ENCODE measurements around the gene FUNDC2.
"Not testable (repeated sequence)": the region's sequence is repeated elsewhere in the genome, so short reads cannot be mapped to it uniquely, and the experiment has no call there.

FUNDC2 gene

GRCh38 chrX:155026727-155027508 is at the start of gene FUNDC2:
TSS of gene FUNDC2 (plus strand) at chrX:155026844. CDS start at chrX:155026939, 95 bp downstream.
- DNase-seq, result peak; percentile 94 to 96

- DNase-seq, result no peak
Observed at GRCh38 chrX:154979629-154980028, 47.0 kb upstream of the FUNDC2 start.

GRCh38 chrX:154980330-154981115 is 46.1 kb upstream of the FUNDC2 start:
- DNase-seq, result peak; percentile 63 to 76

- no peak for DNase-seq
Observed at GRCh38 chrX:154981116-154981411, 45.6 kb upstream of the FUNDC2 start.

GRCh38 chrX:154986826-154987575 is 39.6 kb upstream of the FUNDC2 start:
- DNase-seq, result no peak

GRCh38 chrX:154987940-154988339 is 38.7 kb upstream of the FUNDC2 start:
- no peak for DNase-seq

GRCh38 chrX:154988719-154989118 is 37.9 kb upstream of the FUNDC2 start:
- no peak for DNase-seq

GRCh38 chrX:154990496-154990895 is 36.1 kb upstream of the FUNDC2 start:
- no peak for DNase-seq

GRCh38 chrX:154991039-154991438 is 35.6 kb upstream of the FUNDC2 start:
- DNase-seq, result no peak

- DNase-seq, result no peak
Observed at GRCh38 chrX:154991476-154991875, 35.2 kb upstream of the FUNDC2 start.

GRCh38 chrX:154998204-154998880 is 28.3 kb upstream of the FUNDC2 start:
- no peak for DNase-seq

- DNase-seq, result no peak
Observed at GRCh38 chrX:155000841-155001240, 25.8 kb upstream of the FUNDC2 start.

- DNase-seq, result no peak
Observed at GRCh38 chrX:155001873-155002272, 24.8 kb upstream of the FUNDC2 start.

- DNase-seq, result no peak
Observed at GRCh38 chrX:155005190-155005589, 21.5 kb upstream of the FUNDC2 start.

- not testable (repeated sequence) for DNase-seq
Observed at GRCh38 chrX:155006379-155006778, 20.3 kb upstream of the FUNDC2 start.

GRCh38 chrX:155006913-155007671 is 19.6 kb upstream of the FUNDC2 start:
- DNase-seq, result not testable (repeated sequence)

GRCh38 chrX:155008578-155008977 is 18.1 kb upstream of the FUNDC2 start:
- not testable (repeated sequence) for DNase-seq

- no peak for DNase-seq
Observed at GRCh38 chrX:155009994-155010472, 16.6 kb upstream of the FUNDC2 start.

GRCh38 chrX:155020591-155020990 is 6.1 kb upstream of the FUNDC2 start:
- no peak for DNase-seq

- no peak for DNase-seq
Observed at GRCh38 chrX:155022585-155022984, 4.1 kb upstream of the FUNDC2 start, which contains the start of gene F8. TSS of gene F8 (minus strand) at chrX:155022723. CDS start at chrX:155022552, 171 bp downstream.

- no peak for DNase-seq
Observed at GRCh38 chrX:155023907-155024833, 2.5 kb upstream of the FUNDC2 start.
